Activated CD4-positive, alpha-beta T cell treated with anti-CD3 and anti-CD28 coated beads for 24 hours (primary cell): ENCODE measurements around the gene DPEP3.

ENCODE experiments used
- DNase-seq, 2 donors: peaks; one replicate each; pipeline ENCODE4 v3.0.0-alpha.2; 2020; ENCODE audit warnings: low read depth in 2 of 2

Gene DPEP3

GRCh38 chr16:67967183-67967957, 12.9 kb downstream of the DPEP3 start:
- no peak for DNase-seq

- no peak for DNase-seq
Measured at GRCh38 chr16:67966549-67967182, 13.6 kb downstream of the DPEP3 start.

GRCh38 chr16:67965668-67966548, 14.4 kb downstream of the DPEP3 start:
- DNase-seq = no peak

- no peak for DNase-seq
Measured at GRCh38 chr16:67964477-67965131, 15.7 kb downstream of the DPEP3 start.

- no peak for DNase-seq
Measured at GRCh38 chr16:67963662-67964321, 16.5 kb downstream of the DPEP3 start.

GRCh38 chr16:67963292-67963661, 17.0 kb downstream of the DPEP3 start:
- no peak for DNase-seq

GRCh38 chr16:67962135-67962534, 18.2 kb downstream of the DPEP3 start:
- DNase-seq = no peak

GRCh38 chr16:67961551-67961957, 18.7 kb downstream of the DPEP3 start:
- no peak for DNase-seq

GRCh38 chr16:67959536-67960329, 20.6 kb downstream of the DPEP3 start:
- no peak for DNase-seq

GRCh38 chr16:67957622-67958021, 22.7 kb downstream of the DPEP3 start:
- DNase-seq = no peak

- no peak for DNase-seq
Measured at GRCh38 chr16:67954421-67955196, 25.7 kb downstream of the DPEP3 start.

GRCh38 chr16:67953641-67954375, 26.5 kb downstream of the DPEP3 start:
- DNase-seq = no peak

GRCh38 chr16:67951485-67951884, 28.8 kb downstream of the DPEP3 start:
- DNase-seq = no peak

GRCh38 chr16:67950335-67950843, 29.9 kb downstream of the DPEP3 start:
- no peak for DNase-seq

- DNase-seq = no peak
Measured at GRCh38 chr16:67949645-67950044, 30.7 kb downstream of the DPEP3 start.

- no peak for DNase-seq
Measured at GRCh38 chr16:67948015-67948414, 32.3 kb downstream of the DPEP3 start.

- DNase-seq = no peak
Measured at GRCh38 chr16:67946966-67947558, 33.2 kb downstream of the DPEP3 start.

- no peak for DNase-seq
Measured at GRCh38 chr16:67946128-67946569, 34.1 kb downstream of the DPEP3 start.
